Heart right ventricle (tissue), 16 donors: ENCODE results near the gene ZMYM3. TPM values are rescaled to one million over a fixed set of nuclear protein-coding genes. Genes with fewer than 3 reads are reported as not detected.

ENCODE experiments used
- ATAC-seq, 8 donors: fragments of 200-7000 bp; cut with Tn5 transposase; one replicate each; pipeline ENCODE4 v1.9.1; 2020; ENCODE audit warnings: mild to moderate bottlenecking in 8 of 8, moderate library complexity in 8 of 8, moderate number of reproducible peaks in 1 of 8
- DNase-seq, 2 donors: peaks; one replicate each; pipeline ENCODE4 v3.0.0-alpha.2; 2020
- H3K27ac ChIP-seq, 10 donors: fragments of 200-600 bp; sonication (generic) in 2 of 10; one replicate each; pipeline versions ENCODE4 v1.5.0 to v1.8.0; 2020 to 2022; ENCODE audit warnings: mild to moderate bottlenecking in 3 of 10
- H3K27me3 ChIP-seq, 7 donors: fragments of 200-600 bp; one replicate each; pipeline ENCODE4 v1.8.0; 2021 to 2022; ENCODE audit warnings: mild to moderate bottlenecking in 2 of 7
- H3K36me3 ChIP-seq, 9 donors: fragments of 200-600 bp; sonication (generic) in 1 of 9; one replicate each; pipeline versions ENCODE4 v1.5.0 to v1.8.0; 2020 to 2022; ENCODE audit warnings: mild to moderate bottlenecking in 2 of 9
- H3K4me1 ChIP-seq, 9 donors: fragments of 200-600 bp; sonication (generic) in 1 of 9; one replicate each; pipeline versions ENCODE4 v1.5.0 to v1.8.0; 2020 to 2022; ENCODE audit warnings: mild to moderate bottlenecking in 4 of 9
- H3K4me3 ChIP-seq, 10 donors: fragments of 200-600 bp; sonication (generic) in 2 of 10; one replicate each; pipeline versions ENCODE4 v1.5.0 to v1.8.0; 2020 to 2022; ENCODE audit warnings: mild to moderate bottlenecking in 7 of 10, moderate library complexity in 2 of 10
- H3K9me3 ChIP-seq, 11 donors: fragments of 200-600 bp in 10 of 11; sonication (generic) in 2 of 11; one replicate each; pipeline versions ENCODE4 v1.5.0 to v1.8.0; 2013 to 2022; ENCODE audit warnings: mild to moderate bottlenecking in 2 of 11, control low read depth in 1 of 11, moderate library complexity in 1 of 11
- WGBS, 2 donors: extraction: QIAGEN DNeasy Blood & Tissue Kit; methylation state at CpG; one replicate each; pipeline ENCODE4 v1.1.7; 2013; ENCODE audit warnings: inconsistent platforms in 1 of 2; 5-methylcytosine and 5-hydroxymethylcytosine counted together
- intact Hi-C, 10 donors: fragments of 100-400 bp; cut with DNase I; formaldehyde crosslinking; loops; one replicate each; pipeline versions ENCODE4 v1.11.1 to v1.14.2; 2022
- polyA plus RNA-seq, 2 donors: library from polyadenylated mRNA; stranded (reverse); fragments of 200-250 nt; gene quantifications; one replicate each; pipeline ENCODE4 v1.2.3, GENCODE V29; 2013
- total RNA-seq, 10 donors: library from RNA; stranded (reverse); fragmentation: NEBNext Ultra II Directional in 3 of 10; extraction: Animal tissue kit (Norgen Biotek cat#: 25700) in 3 of 10; gene quantifications; one replicate each; pipeline versions ENCODE4 v1.2.1 to v1.2.4, GENCODE V29; 2021 to 2023
- TF ChIP-seq, protein P1 (sequence below), 9 donors: fragments of 200-600 bp; sonication (generic) in 2 of 9; IDR thresholded peaks; one replicate each; pipeline versions ENCODE4 v1.5.0 to v1.8.0; 2021 to 2022; ENCODE audit warnings: antibody characterized with exemption in 9 of 9, mild to moderate bottlenecking in 5 of 9, moderate library complexity in 1 of 9
- donor health status: Arrhythmogenic right ventricular cardiomyopathy.
- donor health status: ischemic (EF 13 %, LVEDD 7.1; RV severe dilation, severe dysfunction).
- donor health status: healthy with polysubstance abuse.
- donor health status: DM: no; HTN: yes; CAD: no.
- donor health status: DM: no; HTN: no; CAD: no.
- donor health status: ischemic (EF 25% LVEDD 6.9; RV normal size, moderate dysfunction).
- donor health status: ischemic (EF 25% LVEDD 5.7; RV mildly dilated, moderate dysfunction).
- donor health status: healthy.
- donor health status: DM: yes; HTN: yes; CAD: no.
- donor health status: Ischemic cardiomyopathy.
- donor health status: ischemic (EF 35%, LVEDD 5.7; RV mildly dilated, moderate dysfunction).
- donor health status: nonischemic (EF 11% LVEDD 7.7; RV severe dilation, severe dysfunction).
- donor health status: DM: yes; HTN: yes; CAD: no.
- donor health status: PGD.
- donor health status: ischemic (EF 29% LVEDD 5.4; RV normal size, mild dysfunction).
- donor health status: nonischemic (EF 23%, LVEDD 6.1; RV moderate dilation, normal function).

The ZMYM3 gene
- total and polyA plus RNA-seq, 12 donors, result 4.4 to 18.7 (median 15.8) TPM

DNA sequence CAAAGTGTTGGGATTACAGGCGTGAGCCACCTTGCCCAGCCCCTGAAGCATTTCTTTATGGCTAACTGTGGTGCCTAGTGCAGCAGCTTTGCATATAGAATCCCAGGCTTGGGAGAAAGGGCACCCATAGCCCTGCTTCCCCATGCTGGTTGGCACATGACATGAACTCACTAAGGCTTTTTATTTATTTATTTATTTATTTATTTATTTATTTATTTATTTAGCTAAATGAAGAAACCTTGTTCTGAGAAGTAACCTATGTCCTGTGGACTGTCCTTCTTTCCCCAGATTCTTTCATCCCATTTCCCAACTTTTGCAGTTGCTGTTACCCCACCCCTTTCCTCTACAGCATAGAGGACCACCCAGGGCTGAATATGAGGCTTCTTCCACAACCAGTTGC is 32.8 kb downstream of the ZMYM3 start:
- 93 to 100% methylated on average over 1 of the region's 1 CpG for WGBS, 2 donors
- intact Hi-C loops, result no loop called here
- no peak for DNase-seq
- TF ChIP-seq, protein P1, sequence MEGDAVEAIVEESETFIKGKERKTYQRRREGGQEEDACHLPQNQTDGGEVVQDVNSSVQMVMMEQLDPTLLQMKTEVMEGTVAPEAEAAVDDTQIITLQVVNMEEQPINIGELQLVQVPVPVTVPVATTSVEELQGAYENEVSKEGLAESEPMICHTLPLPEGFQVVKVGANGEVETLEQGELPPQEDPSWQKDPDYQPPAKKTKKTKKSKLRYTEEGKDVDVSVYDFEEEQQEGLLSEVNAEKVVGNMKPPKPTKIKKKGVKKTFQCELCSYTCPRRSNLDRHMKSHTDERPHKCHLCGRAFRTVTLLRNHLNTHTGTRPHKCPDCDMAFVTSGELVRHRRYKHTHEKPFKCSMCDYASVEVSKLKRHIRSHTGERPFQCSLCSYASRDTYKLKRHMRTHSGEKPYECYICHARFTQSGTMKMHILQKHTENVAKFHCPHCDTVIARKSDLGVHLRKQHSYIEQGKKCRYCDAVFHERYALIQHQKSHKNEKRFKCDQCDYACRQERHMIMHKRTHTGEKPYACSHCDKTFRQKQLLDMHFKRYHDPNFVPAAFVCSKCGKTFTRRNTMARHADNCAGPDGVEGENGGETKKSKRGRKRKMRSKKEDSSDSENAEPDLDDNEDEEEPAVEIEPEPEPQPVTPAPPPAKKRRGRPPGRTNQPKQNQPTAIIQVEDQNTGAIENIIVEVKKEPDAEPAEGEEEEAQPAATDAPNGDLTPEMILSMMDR (IDR thresholded peaks at IDR 0.05), result no peak
- Histone ChIP-seq H3K9me3 (no peaks in the 10 kb centered on the region), H3K4me3 (no peak overlapping the region), H3K27ac (no peak overlapping the region), H3K27me3 (peaks cover 0 to 14% (median 0%) of the 10 kb centered on the region in 7 donors), H3K36me3 (no peaks in the 10 kb centered on the region), H3K4me1 (no peaks in the 10 kb centered on the region)
- ATAC-seq, result no peak

DNA sequence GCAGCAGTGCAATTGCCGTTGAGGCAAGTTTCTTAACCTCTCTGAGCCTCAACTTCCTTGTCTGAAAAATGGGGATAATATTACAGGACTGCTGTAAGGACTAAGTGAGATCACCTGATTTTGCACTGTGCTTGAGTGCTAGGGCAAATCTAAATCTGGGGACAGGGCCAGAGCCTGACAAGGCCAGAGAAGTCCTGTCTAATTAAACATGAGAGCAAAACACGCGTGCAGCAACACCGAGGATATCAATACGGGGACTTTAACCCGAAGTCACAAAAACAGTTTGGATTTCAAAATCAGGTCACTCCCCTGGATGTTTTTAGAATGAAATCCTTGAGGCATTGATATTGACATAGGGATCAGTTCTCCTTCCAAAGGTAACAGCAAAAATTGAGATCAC is 36.6 kb downstream of the ZMYM3 start:
- DNase-seq (no peak), ATAC-seq (no peak)
- H3K36me3 ChIP-seq, result no peaks in the 10 kb centered on the region
- H3K4me3 ChIP-seq, result no peak overlapping the region
- 93 to 94% methylated on average over 6 of the region's 6 CpGs for WGBS, 2 donors
- intact Hi-C loops, result no loop called here
- no peak overlapping the region for H3K27ac ChIP-seq
- TF ChIP-seq, protein P1 (IDR thresholded peaks at IDR 0.05), result no peak
- no peaks in the 10 kb centered on the region for H3K9me3 ChIP-seq
- no peaks in the 10 kb centered on the region for H3K4me1 ChIP-seq
- H3K27me3 ChIP-seq, result peaks cover 0 to 22% (median 0%) of the 10 kb centered on the region in 7 donors

DNA sequence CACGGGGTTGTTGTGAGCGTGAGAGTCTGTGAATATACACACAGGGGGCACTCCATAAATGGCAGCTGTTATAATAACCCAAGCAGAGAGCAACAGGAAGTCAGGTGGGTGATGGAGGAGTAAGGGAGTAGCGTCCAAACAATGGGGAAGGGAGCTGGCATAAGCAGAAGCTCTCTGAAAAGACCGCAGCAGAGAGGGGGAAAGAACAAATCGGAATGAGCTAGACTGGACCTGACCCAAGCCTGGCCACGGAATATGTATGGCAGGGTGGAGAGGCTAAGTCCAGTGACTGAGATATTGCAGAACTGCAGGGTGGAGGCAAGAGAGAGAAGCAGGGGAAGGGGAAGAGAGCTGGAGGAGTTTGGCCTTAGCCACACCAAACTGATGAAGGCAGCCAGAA is 37.5 kb downstream of the ZMYM3 start:
- Histone ChIP-seq H3K9me3 (no peaks in the 10 kb centered on the region), H3K27me3 (peaks cover 0 to 24% (median 0%) of the 10 kb centered on the region in 7 donors), H3K36me3 (no peaks in the 10 kb centered on the region), H3K4me3 (no peak overlapping the region), H3K27ac (no peak overlapping the region), H3K4me1 (no peaks in the 10 kb centered on the region)
- DNase-seq, result no peak
- intact Hi-C loops, result no loop called here
- WGBS, 2 donors, result 37 to 51% methylated on average over 6 of the region's 6 CpGs
- ATAC-seq, result no peak
- TF ChIP-seq, protein P1 (IDR thresholded peaks at IDR 0.05), result no peak

DNA sequence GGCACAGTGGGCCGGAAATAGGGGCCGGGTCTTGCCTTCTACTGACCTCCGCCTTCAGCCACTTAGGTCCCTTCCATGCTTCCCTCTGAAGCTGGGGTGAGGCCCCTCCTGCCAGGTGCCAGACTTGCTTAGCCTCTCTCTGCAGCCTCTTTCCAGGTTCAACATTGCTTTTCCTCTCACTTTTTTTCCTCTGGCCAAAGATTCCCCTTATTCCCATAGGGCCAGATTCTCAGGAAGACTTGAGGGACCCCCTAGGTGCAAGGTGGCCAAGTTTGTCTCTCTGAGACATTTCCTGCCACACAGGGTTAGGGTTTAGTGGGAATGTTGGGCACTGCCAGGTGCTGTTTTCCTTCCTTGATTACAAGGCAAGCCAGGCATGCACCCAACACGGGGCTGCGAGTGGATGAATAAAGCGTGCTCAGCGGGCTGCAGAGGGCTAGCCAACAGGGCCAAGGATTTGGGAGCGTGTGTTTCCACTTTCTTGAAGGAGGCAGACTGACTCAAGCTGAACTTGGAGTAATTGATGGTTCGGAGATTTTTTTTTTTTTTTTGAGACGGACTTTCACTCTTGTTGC is 38.5 kb downstream of the ZMYM3 start:
- H3K4me3 ChIP-seq, result no peak overlapping the region
- H3K4me1 ChIP-seq, result no peaks in the 10 kb centered on the region
- no peaks in the 10 kb centered on the region for H3K36me3 ChIP-seq
- intact Hi-C loops, result no loop called here
- DNase-seq (no peak), ATAC-seq (no peak)
- peaks cover 0 to 24% (median 0%) of the 10 kb centered on the region in 7 donors for H3K27me3 ChIP-seq
- TF ChIP-seq, protein P1 (IDR thresholded peaks at IDR 0.05), result no peak
- 79 to 83% methylated on average over 10 of the region's 10 CpGs for WGBS, 2 donors
- H3K9me3 ChIP-seq, result no peaks in the 10 kb centered on the region
- H3K27ac ChIP-seq, result no peak overlapping the region
